Tibial nerve (tissue), 4 donors: ENCODE results near the gene TSSK6.

Source experiments
- CTCF ChIP-seq, 5 experiments: fragments of 200-600 bp in 3 of 5; fragments of 450-650 bp in 2 of 5; sonication (generic) in 3 of 5; IDR thresholded peaks; one replicate each; pipeline ENCODE4 v1.5.1; 2016 to 2019; ENCODE audit warnings: antibody characterized with exemption in 5 of 5, mild to moderate bottlenecking in 3 of 5, moderate library complexity in 2 of 5
- EP300 ChIP-seq, 2 donors: sonication (generic); formaldehyde crosslinking; IDR thresholded peaks; one replicate each; pipeline ENCODE4 v1.6.1; 2017; ENCODE audit warnings: antibody characterized with exemption in 2 of 2, mild to moderate bottlenecking in 1 of 2
- POLR2A ChIP-seq, 2 donors: fragments of 450-650 bp; IDR thresholded peaks; one replicate each; pipeline ENCODE4 v1.6.1; 2017; ENCODE audit warnings: antibody characterized with exemption in 2 of 2, mild to moderate bottlenecking in 2 of 2, moderate library complexity in 2 of 2

- TF ChIP-seq POLR2A (IDR thresholded peaks at IDR 0.05) (no peak), CTCF (IDR thresholded peaks at IDR 0.05) (no peak), EP300 (IDR thresholded peaks at IDR 0.05) (no peak)
Measured at GRCh38 chr19:19527371-19527656, 12.0 kb upstream of the TSSK6 start.
